IPS DF 19.7 (cell line): ENCODE results near the gene WNT4.

Experiments
- DNase-seq: peaks from one replicate; pipeline ENCODE4 v3.0.0-alpha.2; 2013; ENCODE audit warnings: low read depth, low spot score

The WNT4 gene

GRCh38 chr1:22110016-22110415 lies 32.9 kb downstream of the WNT4 start:
- no peak for DNase-seq

DNA sequence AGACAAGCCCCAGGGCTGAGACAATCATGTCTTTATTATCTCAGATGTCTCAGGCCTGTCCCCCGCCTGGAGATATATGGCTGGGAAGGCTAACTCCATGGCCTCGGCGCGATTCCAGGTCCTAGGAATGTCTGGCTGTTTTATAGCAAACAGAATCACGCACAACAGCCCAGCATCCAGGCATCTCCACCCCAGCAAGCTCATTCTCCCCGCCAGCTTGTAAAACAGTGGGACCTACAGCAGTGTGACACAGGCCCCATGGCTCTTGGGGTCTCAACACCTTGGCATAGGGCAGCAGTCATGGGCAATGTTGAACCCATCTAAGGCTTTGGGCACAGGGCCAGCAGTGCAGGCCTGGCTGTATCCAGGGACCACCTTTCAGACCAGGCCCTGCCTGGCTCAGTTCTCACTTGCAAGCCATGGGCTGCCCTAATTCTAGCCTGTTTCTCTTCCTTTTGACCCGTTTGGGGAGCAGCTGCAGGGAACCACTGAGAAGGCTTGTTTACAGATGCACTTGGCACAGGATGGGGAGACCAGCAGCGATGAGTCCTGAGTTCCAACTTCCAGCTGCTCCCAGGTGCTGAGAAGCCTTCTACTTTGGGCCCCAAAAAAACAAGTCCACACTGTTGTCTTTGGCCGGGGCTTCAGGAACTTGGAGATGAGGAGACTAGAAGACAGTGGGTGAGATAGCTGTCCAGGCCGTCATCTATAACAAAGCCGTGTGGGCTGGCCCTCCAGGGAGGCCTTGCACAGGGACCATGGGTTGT lies 34.4 kb downstream of the WNT4 start:
- DNase-seq, result no peak

GRCh38 chr1:22107126-22107525 lies 35.8 kb downstream of the WNT4 start:
- no peak for DNase-seq

DNA sequence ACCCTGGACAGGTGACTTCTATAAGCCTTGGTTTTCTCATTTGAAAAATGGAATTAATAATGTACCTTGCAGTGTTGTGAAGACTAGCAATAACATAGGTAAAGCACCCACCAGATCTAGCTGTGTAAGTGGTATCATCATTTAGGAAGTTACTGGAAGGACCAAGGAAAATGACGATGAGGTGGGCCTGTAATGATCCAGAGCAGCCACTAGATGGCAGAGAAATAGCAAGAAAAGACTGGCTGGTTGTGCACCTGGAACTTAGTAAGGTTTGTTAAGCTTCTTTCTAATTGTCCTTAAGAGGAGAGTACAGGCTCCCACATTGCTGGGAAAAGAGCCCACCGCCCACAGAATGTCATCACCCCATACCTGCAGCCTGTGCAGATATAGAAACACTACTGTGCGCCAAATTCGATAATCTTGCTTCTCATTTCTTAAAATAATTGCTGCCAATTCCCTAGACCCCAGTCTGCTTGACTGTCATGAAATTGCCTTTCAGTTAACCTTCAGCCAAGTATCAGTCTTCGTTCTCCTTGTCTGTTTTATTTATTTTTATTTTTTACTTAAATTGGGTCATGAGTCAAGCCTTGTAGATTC lies 37.2 kb downstream of the WNT4 start:
- peak; percentile 23 for DNase-seq

GRCh38 chr1:22104865-22105437 lies 37.9 kb downstream of the WNT4 start:
- DNase-seq, result no peak

- DNase-seq, result no peak
Measured at GRCh38 chr1:22104094-22104493, 38.8 kb downstream of the WNT4 start.

DNA sequence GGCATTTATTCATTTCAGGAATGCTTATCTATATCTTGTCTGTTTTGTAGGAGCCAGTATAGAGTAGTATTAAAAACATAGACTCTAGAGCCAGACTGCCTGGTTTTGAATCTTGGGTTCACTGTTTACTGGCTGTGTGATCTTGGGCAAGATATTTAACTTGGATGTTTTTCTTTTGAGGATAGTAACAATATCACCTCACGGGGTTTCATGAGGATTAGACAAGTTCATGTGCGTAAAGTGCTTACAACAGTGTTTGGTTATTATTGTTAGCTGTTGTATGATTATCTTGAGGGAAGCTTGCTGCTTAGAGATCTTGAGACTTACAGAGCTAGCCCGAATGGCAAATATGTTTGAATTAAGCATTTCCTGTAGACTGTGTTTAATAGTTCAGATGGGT lies 40.2 kb downstream of the WNT4 start:
- DNase-seq, result no peak

DNA sequence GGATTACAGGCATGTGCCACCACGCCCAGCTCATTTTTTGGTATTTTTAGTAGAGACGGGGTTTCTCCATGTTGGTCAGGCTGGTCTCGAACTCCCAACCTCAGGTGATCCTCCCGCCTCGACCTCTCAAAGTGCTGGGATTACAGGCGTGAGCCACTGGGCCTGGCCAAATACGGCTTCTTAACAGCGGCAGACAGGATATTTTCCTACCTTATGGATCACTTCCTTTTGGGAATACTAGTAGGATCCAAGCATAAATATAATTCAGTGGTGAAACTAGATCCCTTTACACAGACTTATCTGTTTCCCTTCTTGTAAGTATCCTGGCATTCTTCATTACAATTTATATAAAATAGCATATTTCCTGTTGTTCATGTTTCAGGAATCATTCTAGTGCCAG lies 40.9 kb downstream of the WNT4 start:
- DNase-seq, result no peak

DNA sequence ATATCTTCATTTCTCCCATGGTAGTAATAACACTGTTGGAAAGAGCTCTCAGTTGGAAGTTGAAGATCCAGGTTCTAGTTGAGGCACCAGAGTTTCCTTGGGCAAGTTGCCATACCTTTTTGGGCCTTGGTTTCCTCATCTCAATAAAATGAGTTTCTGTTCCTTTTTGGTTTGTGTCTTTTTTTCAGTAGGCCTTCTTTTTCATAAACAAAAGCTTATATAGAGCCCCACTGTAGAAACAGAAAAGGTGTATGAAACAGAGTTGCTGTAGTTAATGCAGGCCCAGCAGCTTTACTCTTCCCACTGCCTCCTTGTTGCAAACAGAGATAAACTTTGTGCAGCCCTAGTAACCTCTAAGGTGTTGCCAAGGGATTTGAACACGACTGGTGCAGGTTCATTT lies 41.7 kb downstream of the WNT4 start:
- no peak for DNase-seq

- DNase-seq, result no peak
Measured at GRCh38 chr1:22100168-22100567, 42.7 kb downstream of the WNT4 start.

GRCh38 chr1:22098752-22099151 lies 44.1 kb downstream of the WNT4 start:
- no peak for DNase-seq

- DNase-seq, result no peak
Measured at GRCh38 chr1:22096463-22096862, 46.4 kb downstream of the WNT4 start.

DNA sequence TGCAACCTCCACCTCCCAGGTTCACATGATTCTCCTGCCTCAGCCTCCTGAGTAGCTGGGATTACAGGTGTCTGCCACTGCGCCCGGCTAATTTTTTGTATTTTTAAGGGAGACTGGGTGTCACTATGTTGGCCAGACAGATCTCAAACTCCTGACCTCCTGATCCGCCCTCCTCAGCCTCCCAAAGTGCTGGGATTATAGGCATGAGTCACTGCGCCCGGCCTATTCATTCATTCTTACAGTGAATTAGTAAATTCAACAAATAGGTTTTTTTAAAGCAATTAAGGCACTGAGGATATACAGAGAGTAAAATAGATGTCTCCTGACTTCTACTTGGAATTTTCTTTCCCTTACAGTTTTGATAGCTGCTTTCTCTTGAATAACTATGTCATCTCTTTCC lies 46.9 kb downstream of the WNT4 start:
- no peak for DNase-seq

DNA sequence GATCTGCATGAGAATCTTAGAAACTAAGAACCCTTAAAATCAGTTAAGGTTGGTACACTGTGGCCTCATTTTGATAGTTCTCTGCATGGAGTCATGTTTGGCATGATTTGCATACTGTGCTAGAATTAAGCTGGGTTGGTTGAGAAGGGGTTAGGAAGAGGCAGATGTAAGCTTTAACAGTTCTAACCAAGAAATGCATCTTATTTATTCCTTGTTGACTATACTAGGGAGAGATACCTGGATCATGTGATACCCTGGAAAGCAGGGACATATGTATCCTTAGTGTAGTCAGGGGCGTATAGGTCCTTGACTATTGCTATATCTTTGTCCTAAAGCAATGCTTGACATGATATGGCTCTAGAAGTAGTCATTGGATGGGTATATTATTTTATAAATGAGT lies 49.4 kb downstream of the WNT4 start:
- DNase-seq, result no peak

GRCh38 chr1:22092026-22092768 lies 50.7 kb downstream of the WNT4 start:
- peak; percentile 67 for DNase-seq

DNA sequence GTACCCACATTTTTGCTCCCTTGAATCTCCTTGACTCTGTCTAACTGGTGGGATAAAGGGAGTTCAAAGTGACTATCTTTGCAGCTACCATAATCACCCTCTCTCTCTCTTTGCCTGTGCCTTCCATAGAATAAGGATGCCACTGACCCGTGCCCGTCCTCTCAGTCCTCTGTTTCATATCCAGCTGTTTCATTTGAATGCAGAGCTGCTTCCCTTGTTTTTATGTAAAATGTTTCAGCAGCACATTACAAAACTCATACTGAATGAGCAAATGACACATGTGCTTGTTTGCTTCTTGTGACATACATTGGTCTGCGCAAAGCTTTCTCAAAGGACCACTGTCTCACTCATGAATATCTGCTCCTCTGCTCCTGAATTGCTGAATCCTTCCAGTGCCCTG lies 52.0 kb downstream of the WNT4 start:
- no peak for DNase-seq

GRCh38 chr1:22089787-22090186 lies 53.1 kb downstream of the WNT4 start:
- DNase-seq, result peak; percentile 33

- no peak for DNase-seq
Measured at GRCh38 chr1:22089134-22089571, 53.7 kb downstream of the WNT4 start.

GRCh38 chr1:22088331-22088730 lies 54.6 kb downstream of the WNT4 start:
- DNase-seq, result no peak

DNA sequence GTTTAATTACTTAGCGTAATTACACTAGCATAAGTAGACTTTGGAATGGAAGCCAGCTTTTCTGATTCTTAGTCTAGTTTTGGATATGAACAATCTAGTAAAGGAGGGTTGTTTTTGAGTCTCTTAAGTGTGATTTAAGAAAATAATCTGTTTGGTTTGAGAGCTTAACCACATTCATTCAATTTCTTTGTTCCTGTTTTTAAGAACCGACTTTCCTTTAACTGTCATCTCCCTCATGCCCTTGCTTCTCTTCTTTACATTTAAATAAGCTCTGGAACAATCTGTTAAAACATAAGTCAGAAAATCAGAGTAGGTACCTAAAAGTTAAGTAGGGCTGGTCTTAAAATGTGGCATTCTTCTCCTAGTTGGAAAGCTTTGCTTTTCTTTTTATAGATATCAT lies 62.7 kb downstream of the WNT4 start:
- DNase-seq, result no peak

DNA sequence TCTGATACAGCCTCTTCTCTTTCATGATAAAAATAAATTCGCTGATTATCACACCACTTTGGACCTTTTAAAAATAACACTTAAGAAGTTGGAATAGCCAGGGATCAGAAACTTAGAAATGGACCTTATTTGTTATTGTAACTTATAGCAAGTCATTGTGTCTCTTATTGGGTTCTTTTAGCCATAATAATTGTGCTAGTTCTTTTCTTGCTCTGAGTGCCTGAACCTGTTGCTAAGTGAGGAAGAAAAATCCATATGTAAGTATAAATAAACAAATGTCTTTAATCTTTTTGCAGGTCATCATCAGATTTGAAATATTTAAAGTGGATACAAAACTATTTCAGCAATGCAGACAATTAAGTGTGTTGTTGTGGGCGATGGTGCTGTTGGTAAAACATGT lies 64.8 kb downstream of the WNT4 start:
- DNase-seq, result no peak

DNA sequence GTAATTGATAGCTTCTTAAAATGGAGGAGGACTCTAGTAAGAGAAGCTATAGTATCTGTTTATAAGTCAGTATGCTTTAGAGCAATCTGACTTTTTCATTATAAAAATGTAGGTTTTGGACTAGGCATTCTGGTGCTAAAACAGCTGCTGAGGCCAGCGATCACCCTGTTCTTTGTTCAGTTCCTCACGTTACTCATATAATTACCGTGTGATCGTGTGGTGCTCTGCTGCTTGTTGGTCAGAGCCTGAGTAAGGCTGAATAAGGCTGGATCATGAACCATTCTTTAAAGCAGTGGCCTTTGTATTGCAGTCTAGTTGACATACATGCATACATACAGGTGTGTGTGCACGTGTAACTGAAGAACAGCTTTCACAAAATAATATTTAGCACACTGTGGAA lies 65.2 kb downstream of the WNT4 start:
- DNase-seq, result no peak

DNA sequence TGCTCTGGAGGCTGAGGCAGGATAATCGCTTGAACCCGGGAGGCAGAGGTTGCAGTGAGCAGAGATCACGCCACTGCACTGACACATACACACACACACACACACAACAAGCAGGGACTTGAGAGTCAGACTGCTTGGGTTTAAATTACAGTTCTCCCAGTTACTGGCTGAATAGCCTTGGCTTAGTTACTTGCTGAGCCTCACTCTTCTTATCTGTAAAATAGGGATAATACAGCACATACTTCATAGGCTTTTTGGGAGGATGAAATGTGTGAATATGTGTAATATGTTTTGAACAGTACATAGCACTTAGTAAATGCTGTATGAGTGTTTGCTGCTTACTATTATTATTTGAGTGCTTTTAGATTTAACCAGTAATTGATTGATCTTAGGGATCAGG lies 66.6 kb downstream of the WNT4 start:
- DNase-seq, result no peak
